SK-N-SH (cell line): ENCODE measurements around the gene CACNG3.

Experiments
- CTCF ChIP-seq: fragments of 200-600 bp; sonication (generic); IDR thresholded peaks from 2 replicates; pipeline ENCODE4 v1.6.1; 2017; ENCODE audit warnings: antibody characterized with exemption, mild to moderate bottlenecking, moderate library complexity
- EP300 ChIP-seq, 2 experiments: IDR thresholded peaks; 2 replicates each; pipeline versions ENCODE4 v1.4.0 to v1.6.1; 2012; ENCODE audit warnings: borderline replicate concordance in 1 of 2, low read depth in 1 of 2, low read length in 1 of 2
- FOXM1 ChIP-seq: IDR thresholded peaks from 2 replicates; pipeline ENCODE4 v1.4.0; 2012; ENCODE audit warnings: low read depth, mild to moderate bottlenecking
- JUND ChIP-seq: IDR thresholded peaks from 2 replicates; pipeline ENCODE4 v1.4.0; 2012
- MXI1 ChIP-seq: IDR thresholded peaks from 2 replicates; pipeline ENCODE4 v1.6.1; 2012; ENCODE audit warnings: mild to moderate bottlenecking, low read depth, low read length, improper control_type of control experiment
- NRF1 ChIP-seq: IDR thresholded peaks from 2 replicates; pipeline ENCODE4 v1.6.1; 2012; ENCODE audit warnings: low read depth, mild to moderate bottlenecking, low read length
- POLR2AphosphoS5 ChIP-seq: IDR thresholded peaks from 2 replicates; pipeline ENCODE4 v1.6.1; 2012; ENCODE audit warnings: low read depth, low read length
- RAD21 ChIP-seq: IDR thresholded peaks from 2 replicates; pipeline ENCODE4 v1.6.1; 2012; ENCODE audit warnings: mild to moderate bottlenecking, low read length
- REST ChIP-seq: IDR thresholded peaks from 2 replicates; pipeline ENCODE4 v1.6.1; 2012; ENCODE audit warnings: mild to moderate bottlenecking, low read depth, low read length, moderate library complexity
- RFX5 ChIP-seq: IDR thresholded peaks from 2 replicates; pipeline ENCODE4 v1.6.1; 2012; ENCODE audit warnings: mild to moderate bottlenecking, improper control_type of control experiment, low read length
- TEAD4 ChIP-seq: IDR thresholded peaks from 2 replicates; pipeline ENCODE4 v1.4.0; 2012; ENCODE audit warnings: mild to moderate bottlenecking, borderline replicate concordance; ENCODE audit not compliant: insufficient read depth
- USF2 ChIP-seq: fragments of 150-350 bp; IDR thresholded peaks from 2 replicates; pipeline ENCODE4 v1.6.1; 2017; ENCODE audit warnings: antibody characterized with exemption, low read length, low read depth, borderline replicate concordance
- YY1 ChIP-seq: IDR thresholded peaks from 2 replicates; pipeline ENCODE4 v1.4.0; 2012; ENCODE audit warnings: low read depth, mild to moderate bottlenecking

GRCh38 chr16:24258791-24259190 lies 2.7 kb downstream of the CACNG3 start:
- no peak for TF ChIP-seq YY1
- no peak for TF ChIP-seq MXI1
- TF ChIP-seq RFX5, result no peak
- no peak for TF ChIP-seq CTCF
- TF ChIP-seq FOXM1, result no peak
- no peak for TF ChIP-seq RAD21
- TF ChIP-seq EP300 (IDR thresholded peaks at IDR 0.05; ENCODE audit: borderline replicate concordance in 1 of 2, low read depth in 1 of 2, low read length in 1 of 2), result no peak
- TF ChIP-seq POLR2AphosphoS5, result no peak
- no peak for TF ChIP-seq USF2
- no peak for TF ChIP-seq TEAD4
- no peak for TF ChIP-seq REST
- TF ChIP-seq JUND, result no peak
- TF ChIP-seq NRF1, result no peak
